GM18498 (cell line): ENCODE data around the gene CCDC183.
A peak's percentile ranks its signal among the peaks of the same experiment; 100 is the strongest.
"Not testable (repeated sequence)": the region's sequence is repeated elsewhere in the genome, so short reads cannot be mapped to it uniquely, and the experiment has no call there.

Experiments
- ATAC-seq: cut with Tn5 transposase; IDR thresholded peaks from one replicate; pipeline ENCODE4 v1.9.1; 2021; ENCODE audit warnings: mild to moderate bottlenecking, moderate library complexity; ENCODE audit not compliant: unreplicated experiment

The CCDC183 gene

GRCh38 chr9:136784249-136784996, 11.7 kb upstream of the CCDC183 start:
- ATAC-seq: no peak

GRCh38 chr9:136784997-136785361, 11.2 kb upstream of the CCDC183 start:
- no peak for ATAC-seq

- ATAC-seq: not testable (repeated sequence)
These were observed 10.4 kb upstream of the CCDC183 start for GRCh38 chr9:136785565-136786355.

GRCh38 chr9:136786451-136786850, 9.7 kb upstream of the CCDC183 start:
- ATAC-seq: no peak

GRCh38 chr9:136786983-136787382, 9.2 kb upstream of the CCDC183 start:
- ATAC-seq: not testable (repeated sequence)

- no peak for ATAC-seq
These were observed 8.3 kb upstream of the CCDC183 start for GRCh38 chr9:136787690-136788400.

GRCh38 chr9:136788644-136789522, 7.3 kb upstream of the CCDC183 start:
- ATAC-seq: not testable (repeated sequence)

- no peak for ATAC-seq
These were observed 6.6 kb upstream of the CCDC183 start for GRCh38 chr9:136789523-136789937.

- ATAC-seq: peak; percentile 87
These were observed 5.3 kb upstream of the CCDC183 start, which contains the start of gene TMEM141 for GRCh38 chr9:136790640-136791515. Gene TMEM141 (plus strand): TSS chr9:136791344. CDS start chr9:136791371, 27 bp downstream.

- peak; percentile 6 for ATAC-seq
These were observed 4.4 kb upstream of the CCDC183 start for GRCh38 chr9:136791516-136792276.

- ATAC-seq: no peak
These were observed 3.6 kb upstream of the CCDC183 start for GRCh38 chr9:136792321-136793085.

GRCh38 chr9:136793086-136793946, 2.8 kb upstream of the CCDC183 start:
- ATAC-seq: no peak

- no peak for ATAC-seq
These were observed 1.7 kb upstream of the CCDC183 start for GRCh38 chr9:136794281-136794999.

- ATAC-seq: no peak
These were observed 1.2 kb upstream of the CCDC183 start for GRCh38 chr9:136795000-136795348.

- not testable (repeated sequence) for ATAC-seq
These were observed 723 bp downstream of the CCDC183 start for GRCh38 chr9:136796775-136797347.

GRCh38 chr9:136798708-136799078, 2.6 kb downstream of the CCDC183 start:
- ATAC-seq: no peak
